Caco-2 (cell line): ENCODE data around the gene RBM4. TPM values are rescaled to one million over a fixed set of nuclear protein-coding genes. Genes with fewer than 3 reads are reported as not detected.
A peak's percentile ranks its signal among the peaks of the same experiment; 100 is the strongest.

ENCODE experiments used
- BruUV-seq: library from RNA; stranded (reverse); fragments of 400-500 nt; replicated peaks from 2 replicates; lab custom pipeline; 2021; lab: Mats Ljungman, UMichigan
- CTCF ChIA-PET: fragments of 300-600 bp; sonication (Branson Sonifier 250); formaldehyde crosslinking; loops from one replicate; lab custom pipeline; 2022; ENCODE audit warnings: antibody characterized with exemption; lab: Charles Lee
- POLR2A ChIA-PET: fragments of 300-600 bp; sonication (Branson Sonifier 250); formaldehyde crosslinking; loops from one replicate; lab custom pipeline; 2022; ENCODE audit warnings: antibody characterized with exemption; lab: Charles Lee
- DNase-seq, 2 experiments: peaks; one replicate each; pipeline versions ENCODE4 v3.0.0 to v3.0.0-alpha.2; 2020 to 2022
- H3K27me3 ChIP-seq: replicated peaks from 2 replicates; pipeline ENCODE4 v1.6.0; 2011; ENCODE audit warnings: low read length; ENCODE audit not compliant: control insufficient read depth, insufficient read depth
- H3K36me3 ChIP-seq: 2 replicates; pipeline ENCODE4 v1.5.1; 2011; ENCODE audit warnings: low read length; ENCODE audit not compliant: control insufficient read depth, insufficient read depth
- H3K4me1 ChIP-seq: fragments of 250-450 bp; sonication (Bioruptor Pico); 2 replicates; pipeline ENCODE4 v1.5.1; 2020; ENCODE audit warnings: mild to moderate bottlenecking
- H3K4me3 ChIP-seq: 2 replicates; pipeline ENCODE4 v1.5.1; 2011; ENCODE audit warnings: low read depth, mild to moderate bottlenecking, control low read depth, low read length
- H3K9me3 ChIP-seq: fragments of 250-450 bp; sonication (Bioruptor Pico); 2 replicates; pipeline ENCODE4 v1.5.1; 2020; ENCODE audit warnings: mild to moderate bottlenecking, moderate library complexity
- H3K27ac Mint-ChIP-seq: one replicate; pipeline ENCODE4 v1.8.0; 2022; ENCODE audit warnings: mixed read lengths; ENCODE audit not compliant: unreplicated experiment
- H3K27me3 Mint-ChIP-seq: one replicate; pipeline ENCODE4 v1.8.0; 2022; ENCODE audit warnings: mixed read lengths; ENCODE audit not compliant: insufficient read depth, unreplicated experiment
- H3K36me3 Mint-ChIP-seq: one replicate; pipeline ENCODE4 v1.8.0; 2022; ENCODE audit warnings: mild to moderate bottlenecking, mixed read lengths; ENCODE audit not compliant: insufficient read depth, unreplicated experiment
- H3K4me1 Mint-ChIP-seq: one replicate; pipeline ENCODE4 v1.8.0; 2022; ENCODE audit warnings: low read depth, mixed read lengths; ENCODE audit not compliant: unreplicated experiment
- H3K4me3 Mint-ChIP-seq: one replicate; pipeline ENCODE4 v1.8.0; 2022; ENCODE audit warnings: mild to moderate bottlenecking, moderate library complexity, mixed read lengths; ENCODE audit not compliant: unreplicated experiment
- H3K9me3 Mint-ChIP-seq: one replicate; pipeline ENCODE4 v1.8.0; 2022; ENCODE audit warnings: mixed read lengths; ENCODE audit not compliant: unreplicated experiment
- intact Hi-C: fragments of 100-400 bp; cut with micrococcal nuclease; formaldehyde crosslinking; loops from one replicate; pipeline ENCODE4 v1.10.0; 2022; ENCODE audit not compliant: unreplicated experiment
- total RNA-seq: library from RNA; stranded (reverse); gene quantifications from 2 replicates; pipeline ENCODE4 v1.2.3, GENCODE V29; 2022
- TF ChIP-seq, protein P1 (sequence below), 2 experiments: fragments of 200-600 bp in 1 of 2; IDR thresholded peaks; 1 replicate in 1 of 2; 2 replicates in 1 of 2; pipeline versions ENCODE4 v1.5.1 to v1.8.0; 2011 to 2022; ENCODE audit warnings: antibody characterized with exemption in 1 of 2, control low read depth in 1 of 2, inconsistent platforms in 1 of 2, low read depth in 1 of 2, low read length in 1 of 2, mild to moderate bottlenecking in 1 of 2, moderate library complexity in 1 of 2; ENCODE audit not compliant: insufficient read depth in 1 of 2, severe bottlenecking in 1 of 2, unreplicated experiment in 1 of 2

Gene RBM4
- total RNA-seq, 1 experiment from 2014 or later: 257 TPM

DNA sequence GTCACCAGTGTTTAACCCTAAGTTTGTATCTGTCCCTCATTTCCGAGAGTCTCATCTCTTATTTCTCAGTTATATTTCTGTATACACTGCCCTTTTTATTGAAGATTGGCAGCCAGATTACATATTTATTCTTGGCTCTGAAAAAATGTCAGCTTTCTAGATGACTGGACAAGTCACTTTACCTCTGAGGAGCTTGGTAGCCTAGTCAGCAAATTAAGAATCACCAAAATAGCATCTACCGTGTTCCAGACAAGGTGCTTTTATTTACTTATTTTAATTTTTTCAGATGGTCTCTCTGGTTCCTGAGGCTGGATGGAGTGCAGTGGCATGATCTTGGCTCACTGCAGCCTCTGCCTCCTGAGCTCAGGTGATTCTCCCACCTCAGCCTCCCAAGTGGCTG, 5.6 kb upstream of the RBM4 start:
- Mint-ChIP-seq H3K4me1 (peaks cover 14% of the 10 kb centered on the region), H3K9me3 (no peaks in the 10 kb centered on the region), H3K4me3 (no peak overlapping the region), H3K27ac (no peak overlapping the region), H3K27me3 (no peaks in the 10 kb centered on the region), H3K36me3 (peaks cover 94% of the 10 kb centered on the region)
- ChIA-PET CTCF (no interaction called here), POLR2A (interaction anchor here (1.2 to 1.3 kb wide), 2 partner anchors 14 to 17 kb away, joined by 3 to 4 read pairs; partner anchors contain the start of gene RBM14)
- no peak overlapping the region for H3K4me3 ChIP-seq
- intact Hi-C loops: no loop called here
- TF ChIP-seq, protein P1, sequence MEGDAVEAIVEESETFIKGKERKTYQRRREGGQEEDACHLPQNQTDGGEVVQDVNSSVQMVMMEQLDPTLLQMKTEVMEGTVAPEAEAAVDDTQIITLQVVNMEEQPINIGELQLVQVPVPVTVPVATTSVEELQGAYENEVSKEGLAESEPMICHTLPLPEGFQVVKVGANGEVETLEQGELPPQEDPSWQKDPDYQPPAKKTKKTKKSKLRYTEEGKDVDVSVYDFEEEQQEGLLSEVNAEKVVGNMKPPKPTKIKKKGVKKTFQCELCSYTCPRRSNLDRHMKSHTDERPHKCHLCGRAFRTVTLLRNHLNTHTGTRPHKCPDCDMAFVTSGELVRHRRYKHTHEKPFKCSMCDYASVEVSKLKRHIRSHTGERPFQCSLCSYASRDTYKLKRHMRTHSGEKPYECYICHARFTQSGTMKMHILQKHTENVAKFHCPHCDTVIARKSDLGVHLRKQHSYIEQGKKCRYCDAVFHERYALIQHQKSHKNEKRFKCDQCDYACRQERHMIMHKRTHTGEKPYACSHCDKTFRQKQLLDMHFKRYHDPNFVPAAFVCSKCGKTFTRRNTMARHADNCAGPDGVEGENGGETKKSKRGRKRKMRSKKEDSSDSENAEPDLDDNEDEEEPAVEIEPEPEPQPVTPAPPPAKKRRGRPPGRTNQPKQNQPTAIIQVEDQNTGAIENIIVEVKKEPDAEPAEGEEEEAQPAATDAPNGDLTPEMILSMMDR (IDR thresholded peaks at IDR 0.05; ENCODE audit: insufficient read depth in 1 of 2, low read depth in 1 of 2, low read length in 1 of 2, severe bottlenecking in 1 of 2, unreplicated experiment in 1 of 2): no peak
- peaks cover 8% of the 10 kb centered on the region for H3K36me3 ChIP-seq
- no peaks in the 10 kb centered on the region for H3K27me3 ChIP-seq
- no peaks in the 10 kb centered on the region for H3K9me3 ChIP-seq
- DNase-seq: no peak
- peaks cover 6% of the 10 kb centered on the region; the same call in 1 of the 2 replicates for H3K4me1 ChIP-seq
- BruUV-seq: no TSS peak

DNA sequence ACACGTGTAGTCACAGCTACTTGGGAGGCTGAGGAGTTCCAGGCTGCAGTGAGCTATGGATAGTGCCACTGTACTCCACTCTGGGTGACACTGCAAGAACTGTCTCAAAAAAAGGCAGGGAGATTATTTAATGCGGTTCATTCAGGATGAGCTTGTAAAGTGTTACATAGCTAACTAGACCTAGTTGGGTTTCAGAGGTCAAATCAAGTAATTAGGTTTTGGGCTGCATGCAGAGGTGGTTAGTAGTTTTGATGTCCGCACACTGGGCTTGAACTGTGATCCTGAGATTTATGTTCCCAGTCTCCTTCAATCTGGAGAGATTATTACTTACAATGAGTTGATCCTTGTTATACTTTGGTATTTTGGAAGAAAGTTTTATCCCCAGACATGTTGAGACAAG, 2.1 kb upstream of the RBM4 start:
- Histone ChIP-seq H3K4me3 (no peak overlapping the region), H3K36me3 (peaks cover 8% of the 10 kb centered on the region), H3K4me1 (peaks cover 27% of the 10 kb centered on the region), H3K9me3 (no peaks in the 10 kb centered on the region), H3K27me3 (no peaks in the 10 kb centered on the region)
- no peak overlapping the region for H3K4me3 Mint-ChIP-seq
- H3K27ac Mint-ChIP-seq: peak overlapping the region; percentile 99
- TF ChIP-seq, protein P1 (IDR thresholded peaks at IDR 0.05; ENCODE audit: insufficient read depth in 1 of 2, low read depth in 1 of 2, low read length in 1 of 2, severe bottlenecking in 1 of 2, unreplicated experiment in 1 of 2): no peak
- H3K4me1 Mint-ChIP-seq: peaks cover 33% of the 10 kb centered on the region
- intact Hi-C loops: no loop called here
- H3K36me3 Mint-ChIP-seq: peaks cover 95% of the 10 kb centered on the region
- DNase-seq: no peak
- ChIA-PET CTCF (interaction anchor here (0.6 to 0.7 kb wide), 2 partner anchors 42 to 170 kb away, joined by 4 to 5 read pairs; partner anchors contain the start of gene PELI3), POLR2A (interaction anchor here (3.6 to 4.7 kb wide), 2 partner anchors 20 to 41 kb away, joined by 62 to 160 read pairs; partner anchors contain the start of genes RBM14 and RBM4B)
- no peaks in the 10 kb centered on the region for H3K27me3 Mint-ChIP-seq
- no peaks in the 10 kb centered on the region for H3K9me3 Mint-ChIP-seq
- BruUV-seq: no TSS peak

DNA sequence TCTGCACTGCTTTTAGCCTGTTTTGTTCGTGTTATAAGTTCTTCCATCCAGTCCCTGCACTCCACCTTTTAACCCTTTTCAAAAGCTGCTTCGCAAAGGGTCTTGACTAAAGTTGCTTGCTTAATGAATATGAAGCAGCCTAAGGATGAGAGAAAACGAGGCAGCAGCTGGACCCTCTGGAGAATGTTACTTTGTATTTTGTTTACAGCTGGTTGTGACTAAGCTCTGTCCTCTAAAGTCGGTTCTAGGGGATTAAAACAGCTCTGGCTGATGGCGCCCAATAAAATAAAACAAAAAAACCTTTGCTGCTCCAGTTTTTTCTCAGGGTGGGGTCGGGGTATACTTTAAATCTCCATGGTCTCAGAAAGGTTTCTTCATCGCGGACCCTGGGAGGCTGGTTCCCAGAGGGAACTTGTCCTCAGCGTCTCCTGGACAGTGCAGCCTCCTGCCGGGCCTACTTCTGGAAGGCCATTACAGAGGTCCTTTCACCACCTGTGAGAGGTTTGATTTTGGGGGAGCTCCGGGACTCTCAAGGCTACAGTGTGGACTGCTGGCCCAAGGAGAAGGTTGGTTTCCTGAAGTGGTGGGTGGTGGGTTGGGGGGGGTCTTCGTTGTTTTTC, 836 bp upstream of the RBM4 start:
- ChIA-PET POLR2A (interaction anchor here (0.6 to 4.7 kb wide), 36 partner anchors 9 to 595 kb away, joined by 3 to 160 read pairs (median 6); partner anchors contain the start of genes ACTN3, DPP3, MRPL11 and PELI3), CTCF (interaction anchor here (0.6 to 2.9 kb wide), 13 partner anchors 9 to 749 kb away, joined by 3 to 32 read pairs (median 6); partner anchors contain the start of genes CCDC87, CCS, DPP3 and FIBP)
- TSS peak; percentile 98 for BruUV-seq
- H3K4me3 Mint-ChIP-seq: peak overlapping the region; percentile 95
- Histone ChIP-seq H3K4me1 (peaks cover 31% of the 10 kb centered on the region), H3K9me3 (no peaks in the 10 kb centered on the region), H3K36me3 (peaks cover 7% of the 10 kb centered on the region), H3K4me3 (peak overlapping the region; percentile 48), H3K27me3 (no peaks in the 10 kb centered on the region)
- peaks cover 42% of the 10 kb centered on the region for H3K4me1 Mint-ChIP-seq
- no peaks in the 10 kb centered on the region for H3K9me3 Mint-ChIP-seq
- intact Hi-C loops: loop anchor here (1.0 to 2.0 kb wide), 4 partner anchors 21 to 206 kb away; partner anchors contain the start of genes CCDC87, CCS, RBM14 and RBM4B
- TF ChIP-seq, protein P1 (IDR thresholded peaks at IDR 0.05; ENCODE audit: insufficient read depth in 1 of 2, low read depth in 1 of 2, low read length in 1 of 2, severe bottlenecking in 1 of 2, unreplicated experiment in 1 of 2): no peak
- peaks cover 95% of the 10 kb centered on the region for H3K36me3 Mint-ChIP-seq
- H3K27ac Mint-ChIP-seq: peak overlapping the region; percentile 99
- no peaks in the 10 kb centered on the region for H3K27me3 Mint-ChIP-seq
- DNase-seq: no peak
